Testis (tissue), 3 donors: ENCODE measurements around the gene PDAP1. TPM values are rescaled to one million over a fixed set of nuclear protein-coding genes. Genes with fewer than 3 reads are reported as not detected.

ENCODE experiments used
- DNase-seq: peaks from one replicate; pipeline ENCODE4 v3.0.0-alpha.2; 2019
- H3K27ac ChIP-seq, 2 donors: fragments of 200-600 bp; sonication (generic); one replicate each; pipeline ENCODE4 v1.5.1; 2019
- H3K27me3 ChIP-seq: fragments of 200-600 bp; sonication (generic); one replicate; pipeline ENCODE4 v1.5.1; 2019
- H3K36me3 ChIP-seq: fragments of 200-600 bp; sonication (generic); one replicate; pipeline ENCODE4 v1.5.1; 2017; ENCODE audit warnings: low read depth; ENCODE audit errors: missing control alignments
- H3K4me1 ChIP-seq: fragments of 200-600 bp; sonication (generic); one replicate; pipeline ENCODE4 v1.5.1; 2019
- H3K4me3 ChIP-seq, 2 donors: fragments of 200-600 bp; sonication (generic); one replicate each; pipeline ENCODE4 v1.5.1; 2017 to 2019
- H3K9me3 ChIP-seq: fragments of 200-600 bp; sonication (generic); one replicate; pipeline ENCODE4 v1.5.1; 2017
- CTCF ChIP-seq, 3 experiments: fragments of 450-650 bp in 2 of 3; fragments of 200-600 bp in 1 of 3; sonication (generic) in 1 of 3; IDR thresholded peaks; one replicate each; pipeline ENCODE4 v1.5.1; 2016 to 2019; ENCODE audit warnings: antibody characterized with exemption in 3 of 3, mild to moderate bottlenecking in 2 of 3, moderate library complexity in 1 of 3
- POLR2A ChIP-seq: fragments of 450-650 bp; IDR thresholded peaks from one replicate; pipeline ENCODE4 v1.6.1; 2017; ENCODE audit warnings: antibody characterized with exemption, mild to moderate bottlenecking, moderate library complexity
- WGBS, 2 donors: methylation state at CpG; one replicate each; pipeline ENCODE4 v1.1.5; 2018; 5-methylcytosine and 5-hydroxymethylcytosine counted together
- intact Hi-C: fragments of 100-400 bp; cut with DNase I; formaldehyde crosslinking; loops from one replicate; pipeline ENCODE4 v1.15.1; 2023; ENCODE audit warnings: low total_unique reads
- polyA plus RNA-seq: library from polyadenylated mRNA; stranded (reverse); fragments of 350-450 nt; fragmentation: Illumina TruSeq; extraction: RNeasy Lipid Tissue Mini Kit (QIAGEN cat#74804); gene quantifications from one replicate; pipeline ENCODE4 v1.2.3, GENCODE V29; 2014; ENCODE audit warnings: low read depth, low replicate concordance; ENCODE audit not compliant: insufficient read depth
- total RNA-seq, 2 donors: library from RNA; depleted of rRNA; stranded (reverse); fragments of >200 nt; gene quantifications; one replicate each; pipeline ENCODE4 v1.2.3, GENCODE V29; 2016

The PDAP1 gene
- total and polyA plus RNA-seq, 3 donors from 2014 or later = 50.5 to 126 (median 74.0) TPM

DNA sequence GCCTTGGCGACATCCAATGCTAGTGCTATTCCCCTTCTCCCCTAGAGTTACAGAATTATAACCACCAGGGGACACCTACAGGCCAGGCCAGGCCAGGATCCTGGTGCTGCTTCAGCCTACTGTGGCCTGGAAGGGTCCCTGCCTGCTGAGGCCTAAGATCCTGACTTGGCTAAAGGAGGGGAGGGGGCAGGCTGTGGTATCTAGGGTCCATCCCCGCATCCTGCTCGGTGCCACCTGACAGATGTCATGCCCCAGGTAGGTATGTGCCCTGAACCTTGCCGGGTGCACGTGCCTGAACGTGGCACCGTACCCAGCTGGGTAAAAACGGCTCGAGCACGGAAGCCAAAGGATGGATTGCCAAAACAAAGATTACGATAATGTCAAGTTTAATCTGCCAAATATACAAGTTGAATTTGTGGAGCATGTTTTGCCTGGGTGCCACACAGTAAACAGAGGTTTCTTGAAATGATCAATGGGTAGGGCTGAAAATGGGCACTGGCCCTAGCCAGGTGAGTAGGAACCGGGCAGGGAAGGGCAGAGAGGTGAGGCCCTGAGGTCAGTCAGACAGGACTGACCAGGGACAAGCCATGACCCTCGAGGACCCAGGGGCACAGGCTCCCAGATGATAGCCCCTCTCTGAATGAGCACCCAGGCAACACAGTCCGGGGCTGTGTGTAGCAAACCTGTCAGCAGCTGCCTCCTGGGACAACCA is 12.6 kb downstream of the PDAP1 start:
- Histone ChIP-seq H3K4me1 (peaks cover 4% of the 10 kb centered on the region), H3K4me3 (no peak overlapping the region), H3K27ac (no peak overlapping the region), H3K27me3 (no peaks in the 10 kb centered on the region), H3K9me3 (no peaks in the 10 kb centered on the region), H3K36me3 (no peaks in the 10 kb centered on the region)
- intact Hi-C loops = no loop called here
- TF ChIP-seq CTCF (IDR thresholded peaks at IDR 0.05) (no peak), POLR2A (no peak)
- WGBS, 2 donors = 81% methylated on average over 14 of the region's 14 CpGs
- no peak for DNase-seq

DNA sequence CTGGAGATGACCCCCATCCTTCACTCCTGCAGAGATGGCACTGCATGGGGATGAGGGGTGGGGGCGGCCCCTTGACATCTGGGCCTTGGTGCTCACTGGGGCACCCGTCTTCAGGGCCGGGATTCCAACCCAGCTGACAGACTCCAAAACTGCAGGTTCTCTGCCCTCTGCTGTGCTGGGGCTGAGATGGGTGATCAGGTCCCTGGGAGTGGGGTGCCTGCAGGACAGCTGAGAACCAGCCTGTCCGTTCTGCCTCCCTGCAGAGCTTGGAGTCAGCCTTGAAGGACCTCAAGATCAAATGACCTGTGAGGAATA is 14.3 kb downstream of the PDAP1 start:
- Histone ChIP-seq H3K27ac (no peak overlapping the region), H3K9me3 (no peaks in the 10 kb centered on the region), H3K4me3 (no peak overlapping the region), H3K27me3 (no peaks in the 10 kb centered on the region), H3K36me3 (no peaks in the 10 kb centered on the region), H3K4me1 (peaks cover 4% of the 10 kb centered on the region)
- intact Hi-C loops = no loop called here
- DNase-seq = no peak
- TF ChIP-seq CTCF (IDR thresholded peaks at IDR 0.05) = no peak
- no peak for TF ChIP-seq POLR2A
- WGBS, 2 donors = 71 to 79% methylated on average over 2 to 4 of the region's 4 CpGs

- H3K4me3 ChIP-seq = peak overlapping the region; percentile 60 to 68
- 30% methylated on average over 12 to 30 of the region's 30 CpGs for WGBS, 2 donors
- no peaks in the 10 kb centered on the region for H3K9me3 ChIP-seq
- no peaks in the 10 kb centered on the region for H3K27me3 ChIP-seq
- peak overlapping the region in 1 of 2 donors; percentile 71 for H3K27ac ChIP-seq
- intact Hi-C loops = no loop called here
- no peaks in the 10 kb centered on the region for H3K36me3 ChIP-seq
- no peak for DNase-seq
- TF ChIP-seq POLR2A = no peak
- peaks cover 4% of the 10 kb centered on the region for H3K4me1 ChIP-seq
Measured at GRCh38 chr7:99393355-99394187, 14.8 kb downstream of the PDAP1 start.

GRCh38 chr7:99392659-99393354 is 15.6 kb downstream of the PDAP1 start:
- no peaks in the 10 kb centered on the region for H3K36me3 ChIP-seq
- no peak for TF ChIP-seq CTCF (IDR thresholded peaks at IDR 0.05)
- TF ChIP-seq POLR2A = no peak
- H3K4me1 ChIP-seq = peaks cover 4% of the 10 kb centered on the region

GRCh38 chr7:99392046-99392445 is 16.4 kb downstream of the PDAP1 start:
- 68% methylated on average over 8 of the region's 8 CpGs for WGBS, 2 donors
- H3K36me3 ChIP-seq = no peaks in the 10 kb centered on the region
- peaks cover 4% of the 10 kb centered on the region for H3K4me1 ChIP-seq
- DNase-seq = no peak
- no peaks in the 10 kb centered on the region for H3K27me3 ChIP-seq
- H3K4me3 ChIP-seq = peak overlapping the region; percentile 60 to 68
- peak overlapping the region in 1 of 2 donors; percentile 71 for H3K27ac ChIP-seq
- intact Hi-C loops = no loop called here
- TF ChIP-seq POLR2A = no peak
- no peak for TF ChIP-seq CTCF (IDR thresholded peaks at IDR 0.05)
- H3K9me3 ChIP-seq = no peaks in the 10 kb centered on the region

More at GRCh38 chr7:99392659-99393354, 15.6 kb downstream of the PDAP1 start:
- H3K4me3 ChIP-seq = peak overlapping the region; percentile 60 to 68
- H3K27ac ChIP-seq = peak overlapping the region in 1 of 2 donors; percentile 71
- 2 to 6% methylated on average over 26 to 68 of the region's 68 CpGs for WGBS, 2 donors
- no peaks in the 10 kb centered on the region for H3K27me3 ChIP-seq
- intact Hi-C loops = no loop called here
- no peaks in the 10 kb centered on the region for H3K9me3 ChIP-seq
- peak; percentile 85 for DNase-seq
